Measurements from ENCODE around the gene ENOSF1.
"Not testable (repeated sequence)": the region's sequence is repeated elsewhere in the genome, so short reads cannot be mapped to it uniquely, and the experiment has no call there.

The ENOSF1 gene

GRCh38 chr18:712401-713134, at the start of gene ENOSF1:
TSS of gene ENOSF1 (minus strand) at chr18:712630. CDS start at chr18:712587, 43 bp downstream.
- DNase-seq (ENCODE audit: extremely low read depth in 1 of 2, low read depth in 1 of 2), result peak; percentile 75 to 84

- DNase-seq (ENCODE audit: extremely low read depth in 1 of 2, low read depth in 1 of 2), result not testable (repeated sequence)
These were observed 47.4 kb upstream of the ENOSF1 start for GRCh38 chr18:759864-760263.

- DNase-seq (ENCODE audit: extremely low read depth in 1 of 2, low read depth in 1 of 2), result no peak
These were observed 43.1 kb upstream of the ENOSF1 start for GRCh38 chr18:755506-755905.

- DNase-seq (ENCODE audit: extremely low read depth in 1 of 2, low read depth in 1 of 2), result no peak
These were observed 42.2 kb upstream of the ENOSF1 start for GRCh38 chr18:754656-755055.

GRCh38 chr18:750456-750855, 38.0 kb upstream of the ENOSF1 start:
- DNase-seq (ENCODE audit: extremely low read depth in 1 of 2, low read depth in 1 of 2), result no peak

- DNase-seq (ENCODE audit: extremely low read depth in 1 of 2, low read depth in 1 of 2), result no peak
These were observed 32.6 kb upstream of the ENOSF1 start for GRCh38 chr18:744832-745597.

- DNase-seq (ENCODE audit: extremely low read depth in 1 of 2, low read depth in 1 of 2), result no peak
These were observed 29.6 kb upstream of the ENOSF1 start for GRCh38 chr18:741931-742512.

- DNase-seq (ENCODE audit: extremely low read depth in 1 of 2, low read depth in 1 of 2), result no peak
These were observed 19.9 kb upstream of the ENOSF1 start for GRCh38 chr18:732371-732770.

GRCh38 chr18:731185-731584, 18.8 kb upstream of the ENOSF1 start:
- DNase-seq (ENCODE audit: extremely low read depth in 1 of 2, low read depth in 1 of 2), result no peak

- DNase-seq (ENCODE audit: extremely low read depth in 1 of 2, low read depth in 1 of 2), result no peak
These were observed 18.3 kb upstream of the ENOSF1 start for GRCh38 chr18:730692-731091.

- DNase-seq (ENCODE audit: extremely low read depth in 1 of 2, low read depth in 1 of 2), result not testable (repeated sequence)
These were observed 17.7 kb upstream of the ENOSF1 start for GRCh38 chr18:730120-730519.

- no peak for DNase-seq (ENCODE audit: extremely low read depth in 1 of 2, low read depth in 1 of 2)
These were observed 13.2 kb upstream of the ENOSF1 start for GRCh38 chr18:725646-726045.

GRCh38 chr18:723541-724080, 11.2 kb upstream of the ENOSF1 start:
- DNase-seq (ENCODE audit: extremely low read depth in 1 of 2, low read depth in 1 of 2), result no peak

GRCh38 chr18:717003-717402, 4.6 kb upstream of the ENOSF1 start:
- no peak for DNase-seq (ENCODE audit: extremely low read depth in 1 of 2, low read depth in 1 of 2)

GRCh38 chr18:715626-716025, 3.2 kb upstream of the ENOSF1 start:
- no peak for DNase-seq (ENCODE audit: extremely low read depth in 1 of 2, low read depth in 1 of 2)

GRCh38 chr18:713135-713490, 683 bp upstream of the ENOSF1 start:
- no peak for DNase-seq (ENCODE audit: extremely low read depth in 1 of 2, low read depth in 1 of 2)

- DNase-seq (ENCODE audit: extremely low read depth in 1 of 2, low read depth in 1 of 2), result peak; percentile 40 to 57
These were observed 601 bp downstream of the ENOSF1 start for GRCh38 chr18:711657-712400.

- no peak for DNase-seq (ENCODE audit: extremely low read depth in 1 of 2, low read depth in 1 of 2)
These were observed 1.1 kb downstream of the ENOSF1 start for GRCh38 chr18:711310-711656.

GRCh38 chr18:710418-711300, 1.8 kb downstream of the ENOSF1 start:
- DNase-seq (ENCODE audit: extremely low read depth in 1 of 2, low read depth in 1 of 2), result no peak

GRCh38 chr18:709771-710170, 2.7 kb downstream of the ENOSF1 start:
- DNase-seq (ENCODE audit: extremely low read depth in 1 of 2, low read depth in 1 of 2), result no peak

All from stimulated activated CD8-positive, alpha-beta memory T cell treated with anti-CD3 and anti-CD28 coated beads, Interleukin-7, amount 100 ng/mL, for 48 hours (primary cell).